Adipocyte (in vitro differentiated cells): ENCODE measurements around the gene MCL1.
"Not testable (repeated sequence)": the region's sequence is repeated elsewhere in the genome, so short reads cannot be mapped to it uniquely, and the experiment has no call there.

ENCODE experiments used
- DNase-seq: peaks from one replicate; pipeline ENCODE4 v3.0.0-alpha.2; 2015; ENCODE audit warnings: low read depth
- H3K27me3 ChIP-seq: replicated peaks from 2 replicates; pipeline ENCODE4 v1.7.0; 2013; ENCODE audit warnings: mild to moderate bottlenecking, low read length, moderate library complexity; ENCODE audit not compliant: control insufficient read depth, insufficient read depth
- H3K36me3 ChIP-seq: 2 replicates; pipeline ENCODE4 v1.7.0; 2013; ENCODE audit warnings: low read length, mild to moderate bottlenecking, moderate library complexity; ENCODE audit not compliant: control insufficient read depth, insufficient read depth, severe bottlenecking
- H3K4me1 ChIP-seq: 2 replicates; pipeline ENCODE4 v1.7.0; 2013; ENCODE audit warnings: mild to moderate bottlenecking, low read length, moderate library complexity; ENCODE audit not compliant: control insufficient read depth, insufficient read depth
- H3K4me3 ChIP-seq: 2 replicates; pipeline ENCODE4 v1.7.0; 2013; ENCODE audit warnings: mild to moderate bottlenecking, low read length, moderate library complexity
- H3K9ac ChIP-seq: 2 replicates; pipeline ENCODE4 v1.7.0; 2013; ENCODE audit warnings: mild to moderate bottlenecking, low read length, moderate library complexity
- H3K9me3 ChIP-seq: 2 replicates; pipeline ENCODE4 v1.7.0; 2013; ENCODE audit warnings: mild to moderate bottlenecking, low read length, moderate library complexity; ENCODE audit not compliant: control insufficient read depth

MCL1 gene

DNA sequence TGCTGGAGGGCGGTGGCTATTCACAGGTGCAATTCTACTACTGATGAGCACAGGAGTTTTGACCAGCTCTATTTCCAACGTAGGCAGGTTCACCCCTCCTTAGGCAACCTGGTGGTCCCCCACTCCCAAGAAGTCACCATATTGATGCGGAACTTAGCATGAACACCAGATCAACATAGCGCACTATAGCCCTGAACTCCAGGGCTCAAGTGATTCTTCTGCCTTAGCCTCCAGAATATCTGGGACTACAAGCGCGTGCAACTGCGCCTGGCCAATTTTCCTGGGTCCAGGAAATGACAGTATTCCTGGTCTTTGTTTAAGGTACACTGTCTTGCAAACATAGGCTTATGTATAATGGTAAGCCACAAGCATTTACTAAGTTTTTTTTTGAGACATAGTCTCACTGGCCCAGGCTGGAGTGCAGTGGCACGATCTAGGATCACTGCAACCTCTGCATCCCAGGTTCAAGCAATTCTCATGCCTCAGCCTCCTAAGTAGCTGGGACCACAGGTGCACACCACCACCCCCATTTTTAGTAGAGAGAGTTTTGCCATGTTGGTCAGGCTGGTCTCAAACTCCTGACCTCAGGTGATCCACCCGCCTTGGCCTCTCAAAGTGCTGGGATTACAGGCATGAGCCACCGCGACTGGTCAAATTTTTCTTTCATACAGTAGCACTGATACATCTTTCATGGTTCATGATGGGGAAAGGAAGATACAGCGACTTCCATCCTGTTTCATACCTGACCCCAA, 12.6 kb downstream of the MCL1 start:
- Histone ChIP-seq H3K4me1 (peaks cover 95% of the 10 kb centered on the region), H3K36me3 (peaks cover 9% of the 10 kb centered on the region), H3K9ac (peak overlapping the region; percentile 91), H3K4me3 (peak overlapping the region; percentile 76), H3K9me3 (no peaks in the 10 kb centered on the region), H3K27me3 (no peaks in the 10 kb centered on the region)
- no peak for DNase-seq

- not testable (repeated sequence) for H3K27me3 ChIP-seq, H3K4me3 ChIP-seq, H3K9me3 ChIP-seq, H3K36me3 ChIP-seq
- DNase-seq, result peak; percentile 11
- Histone ChIP-seq H3K9ac (peak overlapping the region; percentile 99), H3K4me1 (peaks cover 90% of the 10 kb centered on the region)
Measured at GRCh38 chr1:150565240-150565991, 14.0 kb downstream of the MCL1 start.

DNA sequence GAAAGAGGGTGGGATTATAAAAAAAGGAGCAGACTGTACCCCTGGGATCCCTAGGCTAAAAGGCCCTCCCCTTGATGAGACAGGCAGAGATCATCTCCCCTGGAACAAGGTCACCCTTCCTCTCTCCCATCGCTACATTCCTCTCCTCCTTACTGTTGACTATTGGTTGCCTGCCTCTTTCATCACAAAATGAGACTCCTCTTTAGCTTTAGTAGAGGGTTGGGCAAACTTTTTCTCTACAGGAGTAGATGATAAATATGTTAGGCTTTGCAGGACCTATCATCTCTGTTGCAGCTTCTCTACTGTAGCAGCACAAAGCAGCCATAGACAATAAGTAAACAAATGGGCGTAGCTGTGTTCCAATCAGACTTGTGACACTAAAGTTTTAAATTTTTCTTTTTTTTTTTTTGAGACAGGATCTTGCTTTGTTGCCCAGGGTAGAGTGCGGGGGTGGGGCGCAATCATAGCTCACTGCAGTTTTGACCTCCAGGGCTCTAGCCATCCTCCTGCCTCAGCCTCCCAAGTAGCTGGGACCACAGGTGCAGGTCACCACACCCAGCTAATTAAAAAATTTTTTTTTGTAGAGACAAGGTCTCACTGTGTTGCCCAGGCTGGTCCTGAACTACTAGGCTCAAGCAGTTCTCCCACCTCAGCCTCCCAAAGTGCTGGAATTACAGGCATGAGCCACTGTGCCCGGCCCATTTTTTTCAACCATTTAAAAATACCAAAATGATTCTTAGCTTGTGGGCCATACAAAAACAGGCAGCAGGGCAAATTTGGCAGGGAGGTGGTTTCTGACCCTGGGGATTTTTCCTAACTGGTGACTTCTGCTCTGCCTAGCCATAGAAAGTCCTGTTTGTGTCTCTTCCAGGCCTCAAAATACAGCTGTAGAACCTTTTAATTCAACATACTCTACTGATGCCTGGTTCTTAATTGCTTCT, 15.1 kb downstream of the MCL1 start:
- Histone ChIP-seq H3K27me3 (no peaks in the 10 kb centered on the region), H3K9me3 (no peaks in the 10 kb centered on the region), H3K4me1 (peaks cover 90% of the 10 kb centered on the region), H3K4me3 (peak overlapping the region; percentile 26), H3K36me3 (no peaks in the 10 kb centered on the region), H3K9ac (peak overlapping the region; percentile 99)
- DNase-seq, result peak; percentile 58

DNA sequence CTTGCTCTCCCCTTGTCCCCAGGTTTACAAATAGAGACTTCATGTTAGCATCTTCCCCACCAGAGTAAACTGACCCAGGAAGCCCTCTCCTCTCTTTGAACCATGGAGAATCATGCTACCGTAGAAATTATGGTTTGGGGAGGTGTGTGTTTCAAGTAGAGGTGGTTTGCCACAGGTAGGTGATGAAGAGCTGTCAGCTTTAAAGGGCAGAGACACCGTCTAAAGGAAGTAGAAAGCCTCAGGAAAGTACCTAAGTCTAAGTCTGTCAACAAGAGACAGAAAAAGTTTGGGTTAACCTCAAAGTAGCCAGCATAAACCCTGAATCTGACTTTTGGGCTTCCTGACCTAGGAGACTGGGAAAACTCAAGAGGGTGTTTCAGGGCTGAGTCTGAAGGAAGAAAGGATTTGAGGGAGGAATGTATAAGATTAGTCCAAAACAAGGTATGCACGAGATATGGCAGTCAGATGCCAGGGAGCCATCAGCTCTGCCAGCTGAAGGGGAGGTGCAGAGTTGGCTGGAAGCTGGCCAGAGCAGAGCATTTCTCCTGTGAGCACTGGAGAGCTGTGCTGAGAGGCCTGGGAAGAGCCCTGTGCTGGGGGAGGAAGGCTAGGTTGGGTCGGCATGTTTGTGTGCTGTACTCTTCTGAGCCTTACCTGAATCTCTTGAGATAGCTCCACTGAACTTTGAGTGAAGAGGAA, 15.9 kb downstream of the MCL1 start:
- Histone ChIP-seq H3K4me3 (peak overlapping the region; percentile 26), H3K4me1 (peaks cover 89% of the 10 kb centered on the region), H3K9me3 (no peaks in the 10 kb centered on the region), H3K27me3 (no peaks in the 10 kb centered on the region), H3K9ac (peak overlapping the region; percentile 99), H3K36me3 (peaks cover under 1% of the 10 kb centered on the region)
- peak; percentile 58 for DNase-seq

- H3K27me3 ChIP-seq, result no peaks in the 10 kb centered on the region
- peaks cover 87% of the 10 kb centered on the region for H3K4me1 ChIP-seq
- peaks cover 7% of the 10 kb centered on the region for H3K36me3 ChIP-seq
- peak overlapping the region; percentile 99 for H3K9ac ChIP-seq
- H3K9me3 ChIP-seq, result no peaks in the 10 kb centered on the region
- H3K4me3 ChIP-seq, result peak overlapping the region; percentile 37
- DNase-seq, result peak; percentile 12
Measured at GRCh38 chr1:150562446-150563339, 16.7 kb downstream of the MCL1 start.

DNA sequence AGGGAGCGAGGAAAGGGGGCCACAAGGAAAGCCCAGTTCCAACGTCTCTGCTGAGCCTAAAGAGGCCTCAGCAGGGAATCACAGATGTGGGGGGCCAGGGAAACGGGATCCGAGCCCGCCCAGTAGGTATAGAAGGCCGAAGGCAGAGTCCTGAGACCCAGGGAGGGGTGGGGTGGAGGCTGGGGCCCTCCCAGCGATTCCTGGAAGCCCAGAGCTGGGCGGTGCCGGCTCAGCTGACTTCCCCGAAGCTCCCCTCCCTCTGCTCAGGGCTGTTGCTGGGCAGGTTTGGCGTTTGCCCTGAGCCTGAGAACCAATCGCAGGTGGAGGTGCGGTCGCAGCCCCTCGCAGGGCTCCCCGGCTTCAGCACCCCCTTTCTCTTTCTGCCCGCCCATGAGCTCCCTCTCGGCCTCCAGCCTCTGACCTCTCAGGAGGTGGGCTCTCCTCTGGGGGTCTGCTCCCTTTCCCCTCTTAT, 17.4 kb downstream of the MCL1 start:
- H3K4me1 ChIP-seq, result peaks cover 80% of the 10 kb centered on the region
- H3K27me3 ChIP-seq, result no peaks in the 10 kb centered on the region
- no peaks in the 10 kb centered on the region for H3K9me3 ChIP-seq
- peak; percentile 97 for DNase-seq
- peak overlapping the region; percentile 83 for H3K4me3 ChIP-seq
- peaks cover 12% of the 10 kb centered on the region for H3K36me3 ChIP-seq
- peak overlapping the region; percentile 99 for H3K9ac ChIP-seq

DNA sequence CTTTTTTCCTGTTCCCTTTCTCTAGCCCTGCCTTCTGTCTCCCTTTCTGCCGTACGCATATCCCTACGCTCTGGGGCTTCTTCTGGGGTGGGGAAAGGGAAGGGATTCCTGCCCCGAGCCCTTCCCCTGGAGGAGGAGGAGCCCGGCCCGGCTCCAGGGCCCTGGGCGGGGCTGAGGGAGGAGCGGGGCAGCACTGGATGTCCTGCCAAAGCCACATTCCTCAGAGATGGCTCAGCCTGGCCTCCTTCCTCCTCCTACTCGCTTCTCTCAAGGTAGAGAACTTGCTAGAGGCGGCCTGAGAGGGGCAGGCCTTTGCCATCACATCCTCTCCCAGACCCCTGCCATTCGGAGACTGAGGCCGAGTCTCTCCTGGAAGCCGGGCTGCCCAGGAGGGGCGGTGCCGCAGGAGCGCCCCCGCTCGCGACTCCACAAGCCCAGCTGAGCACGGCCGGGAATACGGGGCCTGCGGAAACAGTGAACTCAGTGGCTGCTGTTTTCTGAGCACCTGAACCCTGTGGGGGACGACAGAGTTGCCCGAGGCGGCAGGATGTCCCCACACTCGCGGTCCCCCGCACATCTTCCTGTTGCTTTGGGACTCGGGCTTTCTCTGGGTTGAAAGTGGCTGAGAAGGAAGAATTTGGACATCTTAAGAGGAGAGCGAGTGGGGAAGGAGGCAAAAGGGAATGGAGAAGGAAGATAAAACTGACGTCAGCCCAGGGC, 18.0 kb downstream of the MCL1 start:
- H3K4me3 ChIP-seq, result peak overlapping the region; percentile 83
- H3K36me3 ChIP-seq, result peaks cover 12% of the 10 kb centered on the region
- DNase-seq, result peak; percentile 98
- H3K4me1 ChIP-seq, result peaks cover 74% of the 10 kb centered on the region
- H3K9me3 ChIP-seq, result no peaks in the 10 kb centered on the region
- peak overlapping the region; percentile 99 for H3K9ac ChIP-seq
- no peaks in the 10 kb centered on the region for H3K27me3 ChIP-seq

- Histone ChIP-seq H3K4me3 (peak overlapping the region; percentile 83), H3K4me1 (peaks cover 69% of the 10 kb centered on the region), H3K27me3 (no peaks in the 10 kb centered on the region), H3K9ac (peak overlapping the region; percentile 99), H3K36me3 (peaks cover 18% of the 10 kb centered on the region), H3K9me3 (no peaks in the 10 kb centered on the region)
- DNase-seq, result peak; percentile 94
Measured at GRCh38 chr1:150560576-150561253, 18.7 kb downstream of the MCL1 start.

DNA sequence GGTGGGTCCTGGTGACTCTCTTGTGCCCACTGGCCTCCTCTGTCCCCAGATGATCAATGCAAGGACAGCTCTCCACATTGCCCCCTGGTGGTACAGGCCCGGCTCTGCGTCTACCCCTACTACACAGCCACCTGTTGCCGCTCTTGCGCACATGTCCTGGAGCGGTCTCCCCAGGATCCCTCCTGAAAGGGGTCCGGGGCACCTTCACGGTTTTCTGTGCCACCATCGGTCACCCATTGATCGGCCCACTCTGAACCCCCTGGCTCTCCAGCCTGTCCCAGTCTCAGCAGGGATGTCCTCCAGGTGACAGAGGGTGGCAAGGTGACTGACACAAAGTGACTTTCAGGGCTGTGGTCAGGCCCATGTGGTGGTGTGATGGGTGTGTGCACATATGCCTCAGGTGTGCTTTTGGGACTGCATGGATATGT, 19.4 kb downstream of the MCL1 start:
- H3K9ac ChIP-seq, result peak overlapping the region; percentile 99
- peaks cover 62% of the 10 kb centered on the region for H3K4me1 ChIP-seq
- peak; percentile 83 for DNase-seq
- no peaks in the 10 kb centered on the region for H3K9me3 ChIP-seq
- no peaks in the 10 kb centered on the region for H3K27me3 ChIP-seq
- peaks cover 24% of the 10 kb centered on the region for H3K36me3 ChIP-seq
- peak overlapping the region; percentile 83 for H3K4me3 ChIP-seq
